HepG2 (cell line): ENCODE measurements around the gene ZFYVE26. TPM values are rescaled to one million over a fixed set of nuclear protein-coding genes. Genes with fewer than 3 reads are reported as not detected.

Source experiments
- ATAC-seq: fragments of 200-7000 bp; cut with Tn5 transposase; 3 replicates; pipeline ENCODE4 v1.9.1; 2020; ENCODE audit warnings: mild to moderate bottlenecking, moderate library complexity
- BruUV-seq: library from RNA; stranded (reverse); fragments of 400-500 nt; replicated peaks from 2 replicates; lab custom pipeline; 2021; lab: Mats Ljungman, UMichigan
- CTCF ChIA-PET: fragments of 300-600 bp; formaldehyde crosslinking; extraction: SDS; loops from one replicate; lab custom pipeline; 2021; ENCODE audit warnings: low total read pairs, inconsistent platforms, low intra/inter-chr PET ratio; lab: Yijun Ruan, JAX
- POLR2A ChIA-PET: fragments of 350-600 bp; sonication (Branson Sonifier 250); formaldehyde crosslinking; loops from one replicate; lab custom pipeline; 2020; ENCODE audit warnings: antibody characterized with exemption, inconsistent platforms; lab: Yijun Ruan, JAX
- DNase-seq: peaks from one replicate; pipeline ENCODE4 v3.0.0-alpha.2; 2015; ENCODE audit warnings: low spot score
- FAIRE-seq: peaks from 3 replicates; lab custom pipeline; 2011; peaks lifted over from hg19 to GRCh38; lab: Jason Lieb, UNC
- H2AFZ ChIP-seq: one replicate; pipeline ENCODE4 v1.6.1; 2011; ENCODE audit warnings: low read length, inconsistent platforms
- H3K27ac ChIP-seq: fragments of 300-600 bp; 3 replicates; pipeline ENCODE4 v1.8.0; 2011; ENCODE audit warnings: mixed run types, mild to moderate bottlenecking, mixed read lengths, low read length, inconsistent platforms; ENCODE audit not compliant: insufficient read depth; ENCODE audit errors: extremely low read length
- H3K27me3 ChIP-seq, 2 experiments: fragments of 200-600 bp in 1 of 2; 2 replicates in 1 of 2; 3 replicates in 1 of 2; pipeline versions ENCODE4 v1.6.0 to v1.8.0; 2011; ENCODE audit warnings: low read length in 2 of 2, mild to moderate bottlenecking in 2 of 2, moderate library complexity in 2 of 2, inconsistent platforms in 1 of 2; ENCODE audit not compliant: insufficient read depth in 2 of 2, control insufficient read depth in 1 of 2
- H3K36me3 ChIP-seq, 2 experiments: fragments of 200-600 bp in 1 of 2; replicated peaks in 1 of 2; 2 replicates in 1 of 2; 3 replicates in 1 of 2; pipeline versions ENCODE4 v1.5.1 to v1.8.0; 2011; ENCODE audit warnings: low read length in 2 of 2, inconsistent platforms in 1 of 2; ENCODE audit not compliant: insufficient read depth in 2 of 2, control insufficient read depth in 1 of 2
- H3K4me1 ChIP-seq: 2 replicates; pipeline ENCODE4 v1.5.1; 2012; ENCODE audit warnings: low read length, inconsistent platforms; ENCODE audit not compliant: insufficient read depth
- H3K4me2 ChIP-seq: 2 replicates; pipeline ENCODE4 v1.6.0; 2011; ENCODE audit warnings: low read depth, low read length, inconsistent platforms
- H3K4me3 ChIP-seq, 3 experiments: fragments of 200-600 bp in 1 of 3; sonication (generic), shearing (Covaris generic) in 1 of 3; replicated peaks in 1 of 3; 2 replicates each; pipeline ENCODE4 v1.5.1; 2011 to 2016; ENCODE audit warnings: low read length in 3 of 3, inconsistent platforms in 2 of 3, low read depth in 2 of 3, mild to moderate bottlenecking in 2 of 3, control low read depth in 1 of 3, mixed read lengths in 1 of 3; ENCODE audit not compliant: insufficient read depth in 1 of 3
- H3K79me2 ChIP-seq: one replicate; pipeline ENCODE4 v1.6.1; 2011; ENCODE audit warnings: low read length, inconsistent platforms; ENCODE audit not compliant: insufficient read depth
- H3K9ac ChIP-seq: 2 replicates; pipeline ENCODE4 v1.6.0; 2011; ENCODE audit warnings: mild to moderate bottlenecking, low read depth, low read length, inconsistent platforms; ENCODE audit not compliant: insufficient read depth
- H3K9me3 ChIP-seq: 2 replicates; pipeline ENCODE4 v1.5.1; 2012; ENCODE audit warnings: mild to moderate bottlenecking, low read length
- H4K20me1 ChIP-seq: 2 replicates; pipeline ENCODE4 v1.6.0; 2011; ENCODE audit warnings: inconsistent platforms, mild to moderate bottlenecking, low read length, moderate library complexity; ENCODE audit not compliant: insufficient read depth
- CCAR2 ChIP-seq: fragments of 200-400 bp; formaldehyde crosslinking; optimal IDR thresholded peaks from 2 replicates; pipeline ENCODE3; 2018; ENCODE audit warnings: low read depth, mild to moderate bottlenecking, low read length, moderate library complexity
- CREM ChIP-seq, 2 experiments: sonication (generic) in 1 of 2; formaldehyde crosslinking in 1 of 2; IDR thresholded peaks; 2 replicates each; pipeline versions ENCODE4 v1.4.0 to v1.6.1; 2016 to 2020; ENCODE audit warnings: antibody characterized with exemption in 1 of 2, mild to moderate bottlenecking in 1 of 2, missing genetic modification reagents in 1 of 2
- HOXA5 ChIP-seq: sonication (generic); formaldehyde crosslinking; IDR thresholded peaks from 2 replicates; pipeline ENCODE4 v1.4.0; 2020; ENCODE audit warnings: missing genetic modification reagents
- POLR2AphosphoS2 ChIP-seq: IDR thresholded peaks from 2 replicates; pipeline ENCODE4 v1.6.1; 2011; ENCODE audit warnings: low read depth, low read length, improper control_type of control experiment
- RAD21 ChIP-seq: fragments of 450-650 bp; formaldehyde crosslinking; IDR thresholded peaks from 2 replicates; pipeline ENCODE4 v1.5.0; 2020; ENCODE audit warnings: mild to moderate bottlenecking
- RFX1 ChIP-seq: fragments of 450-650 bp; IDR thresholded peaks from 2 replicates; pipeline ENCODE4 v1.6.1; 2017
- RNF2 ChIP-seq: fragments of 450-650 bp; conservative IDR thresholded peaks from 2 replicates; pipeline ENCODE4 v1.6.1; 2016; ENCODE audit warnings: low read depth
- THAP11 ChIP-seq: IDR thresholded peaks from 2 replicates; pipeline ENCODE4 v1.6.1; 2016; ENCODE audit warnings: missing biosample characterization, missing genetic modification reagents
- TOE1 ChIP-seq: sonication (generic); formaldehyde crosslinking; IDR thresholded peaks from 2 replicates; pipeline ENCODE4 v1.4.0; 2020; ENCODE audit warnings: mild to moderate bottlenecking, missing genetic modification reagents
- ZFP62 ChIP-seq: sonication (generic); formaldehyde crosslinking; IDR thresholded peaks from 2 replicates; pipeline ENCODE4 v1.4.0; 2020; ENCODE audit warnings: missing genetic modification reagents
- ZNF207 ChIP-seq: fragments of 450-650 bp; IDR thresholded peaks from 2 replicates; pipeline ENCODE4 v1.6.1; 2016; ENCODE audit warnings: antibody characterized with exemption, borderline replicate concordance
- WGBS: methylation state at CpG from one replicate; pipeline ENCODE4 v1.1.6; 2017; ENCODE audit warnings: low lambda C conversion rate; 5-methylcytosine and 5-hydroxymethylcytosine counted together
- in situ Hi-C: cut with HindIII; loops from 2 replicates; pipeline ENCODE4 v1.10.0; 2017; ENCODE audit warnings: low pct_unique_long_range_greater_than_20kb; ENCODE audit not compliant: extremely low pct_ligation_motif_present
- intact Hi-C: fragments of 100-400 bp; cut with micrococcal nuclease; formaldehyde crosslinking; loops from one replicate; pipeline ENCODE4 v1.10.0; 2022; ENCODE audit not compliant: unreplicated experiment
- polyA plus RNA-seq, 8 experiments: library from polyadenylated mRNA; depleted of rRNA in 3 of 8; stranded (reverse) in 7 of 8; unstranded in 1 of 8; fragments of >200 nt; fragmentation: Illumina TruSeq in 4 of 8; extraction: Trizol in 4 of 8; gene quantifications; 2 replicates each; pipeline versions ENCODE4 v1.2.1 to v1.2.3, GENCODE V29; 2011 to 2016; ENCODE audit warnings: low read depth in 4 of 8, missing spikeins in 1 of 8, mixed read lengths in 1 of 8; ENCODE audit not compliant: insufficient read depth in 1 of 8
- total RNA-seq, 5 experiments: library from RNA; depleted of rRNA; stranded (reverse); fragments of >200 nt; fragmentation: Illumina TruSeq; extraction: Trizol; gene quantifications; 2 replicates each; pipeline ENCODE4 v1.2.3, GENCODE V29; 2016; ENCODE audit warnings: low read depth in 1 of 5
- TF ChIP-seq, protein P1 (sequence below): sonication (generic); formaldehyde crosslinking; IDR thresholded peaks from 2 replicates; pipeline ENCODE4 v1.5.1; 2020; ENCODE audit warnings: missing genetic modification reagents, mild to moderate bottlenecking, borderline replicate concordance
- TF ChIP-seq, protein P2 (sequence below): sonication (generic); formaldehyde crosslinking; IDR thresholded peaks from 2 replicates; pipeline ENCODE4 v1.4.0; 2020; ENCODE audit warnings: mild to moderate bottlenecking, missing genetic modification reagents
- TF ChIP-seq, protein P3 (sequence below): sonication (generic); formaldehyde crosslinking; IDR thresholded peaks from 2 replicates; pipeline ENCODE4 v1.4.0; 2020; ENCODE audit warnings: mild to moderate bottlenecking, missing genetic modification reagents, borderline replicate concordance

Gene ZFYVE26
- total and polyA plus RNA-seq, 2 of the 13 experiments (the other 11 are each of a cell fraction or from before 2014, with no cell fraction given) = 13.6 to 16.4 TPM

GRCh38 chr14:67821121-67821520, 4.7 kb upstream of the ZFYVE26 start (continued):
- TF ChIP-seq, protein P1, sequence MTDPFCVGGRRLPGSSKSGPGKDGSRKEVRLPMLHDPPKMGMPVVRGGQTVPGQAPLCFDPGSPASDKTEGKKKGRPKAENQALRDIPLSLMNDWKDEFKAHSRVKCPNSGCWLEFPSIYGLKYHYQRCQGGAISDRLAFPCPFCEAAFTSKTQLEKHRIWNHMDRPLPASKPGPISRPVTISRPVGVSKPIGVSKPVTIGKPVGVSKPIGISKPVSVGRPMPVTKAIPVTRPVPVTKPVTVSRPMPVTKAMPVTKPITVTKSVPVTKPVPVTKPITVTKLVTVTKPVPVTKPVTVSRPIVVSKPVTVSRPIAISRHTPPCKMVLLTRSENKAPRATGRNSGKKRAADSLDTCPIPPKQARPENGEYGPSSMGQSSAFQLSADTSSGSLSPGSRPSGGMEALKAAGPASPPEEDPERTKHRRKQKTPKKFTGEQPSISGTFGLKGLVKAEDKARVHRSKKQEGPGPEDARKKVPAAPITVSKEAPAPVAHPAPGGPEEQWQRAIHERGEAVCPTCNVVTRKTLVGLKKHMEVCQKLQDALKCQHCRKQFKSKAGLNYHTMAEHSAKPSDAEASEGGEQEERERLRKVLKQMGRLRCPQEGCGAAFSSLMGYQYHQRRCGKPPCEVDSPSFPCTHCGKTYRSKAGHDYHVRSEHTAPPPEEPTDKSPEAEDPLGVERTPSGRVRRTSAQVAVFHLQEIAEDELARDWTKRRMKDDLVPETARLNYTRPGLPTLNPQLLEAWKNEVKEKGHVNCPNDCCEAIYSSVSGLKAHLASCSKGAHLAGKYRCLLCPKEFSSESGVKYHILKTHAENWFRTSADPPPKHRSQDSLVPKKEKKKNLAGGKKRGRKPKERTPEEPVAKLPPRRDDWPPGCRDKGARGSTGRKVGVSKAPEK = no peak
- TF ChIP-seq ZNF207 (no peak), RAD21 (CRISPR knock-in tag) (no peak), CCAR2 (no peak), POLR2AphosphoS2 (no peak), CREM (IDR thresholded peaks at IDR 0.05) (no peak), CREM (CRISPR knock-in tag; IDR thresholded peaks at IDR 0.05) (no peak)

DNA sequence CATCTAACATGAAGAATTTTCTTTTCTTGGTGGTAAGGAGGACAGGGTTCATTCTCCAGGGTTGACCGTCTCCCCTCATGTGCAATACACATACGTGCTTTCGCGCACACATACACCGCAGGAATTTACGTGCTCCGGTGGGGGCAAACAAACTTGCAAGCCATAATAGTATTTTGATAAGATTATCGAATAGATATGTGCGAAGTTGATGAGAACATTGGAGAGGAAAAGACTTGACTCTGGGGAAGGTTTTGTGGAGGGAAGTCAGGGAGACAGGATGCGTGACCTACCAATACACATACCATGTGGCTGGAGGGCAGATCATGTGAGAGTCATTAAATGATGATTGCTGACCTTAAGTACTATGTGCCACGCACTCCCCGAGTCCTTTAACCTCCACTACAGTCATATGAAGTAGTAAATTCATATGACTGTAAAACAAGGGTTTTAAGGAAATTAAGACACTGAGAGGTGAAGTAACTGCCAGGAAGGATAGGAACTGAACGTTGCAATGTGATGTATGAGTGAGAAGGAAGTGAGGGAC, 4.1 kb upstream of the ZFYVE26 start:
- H3K4me1 ChIP-seq = peaks cover 26% of the 10 kb centered on the region
- no peaks in the 10 kb centered on the region for H4K20me1 ChIP-seq
- no peak for FAIRE-seq
- peak; percentile 13 for ATAC-seq
- intact Hi-C loops = no loop called here
- no peaks in the 10 kb centered on the region; a peak in 1 of 5 replicates for H3K27me3 ChIP-seq
- peak overlapping the region; percentile 94 for H2AFZ ChIP-seq
- H3K79me2 ChIP-seq = peaks cover 8% of the 10 kb centered on the region
- BruUV-seq = no TSS peak
- peak; percentile 12 for DNase-seq
- peak overlapping the region; percentile 76 for H3K9ac ChIP-seq
- no peaks in the 10 kb centered on the region; a peak in 1 of 5 replicates for H3K36me3 ChIP-seq
- H3K4me3 ChIP-seq = peak overlapping the region; percentile 84 to 92 (median 85)
- peak overlapping the region; percentile 78 for H3K4me2 ChIP-seq
- 6% methylated on average over 13 of the region's 13 CpGs for WGBS
- H3K9me3 ChIP-seq = no peaks in the 10 kb centered on the region
- POLR2A ChIA-PET = no interaction called here
- in situ Hi-C loops = no loop called here
- H3K27ac ChIP-seq = peak overlapping the region; percentile 39
- CTCF ChIA-PET = no interaction called here
- TF ChIP-seq RFX1 = no peak
- TF ChIP-seq TOE1 (CRISPR knock-in tag) = no peak
- TF ChIP-seq, protein P2, sequence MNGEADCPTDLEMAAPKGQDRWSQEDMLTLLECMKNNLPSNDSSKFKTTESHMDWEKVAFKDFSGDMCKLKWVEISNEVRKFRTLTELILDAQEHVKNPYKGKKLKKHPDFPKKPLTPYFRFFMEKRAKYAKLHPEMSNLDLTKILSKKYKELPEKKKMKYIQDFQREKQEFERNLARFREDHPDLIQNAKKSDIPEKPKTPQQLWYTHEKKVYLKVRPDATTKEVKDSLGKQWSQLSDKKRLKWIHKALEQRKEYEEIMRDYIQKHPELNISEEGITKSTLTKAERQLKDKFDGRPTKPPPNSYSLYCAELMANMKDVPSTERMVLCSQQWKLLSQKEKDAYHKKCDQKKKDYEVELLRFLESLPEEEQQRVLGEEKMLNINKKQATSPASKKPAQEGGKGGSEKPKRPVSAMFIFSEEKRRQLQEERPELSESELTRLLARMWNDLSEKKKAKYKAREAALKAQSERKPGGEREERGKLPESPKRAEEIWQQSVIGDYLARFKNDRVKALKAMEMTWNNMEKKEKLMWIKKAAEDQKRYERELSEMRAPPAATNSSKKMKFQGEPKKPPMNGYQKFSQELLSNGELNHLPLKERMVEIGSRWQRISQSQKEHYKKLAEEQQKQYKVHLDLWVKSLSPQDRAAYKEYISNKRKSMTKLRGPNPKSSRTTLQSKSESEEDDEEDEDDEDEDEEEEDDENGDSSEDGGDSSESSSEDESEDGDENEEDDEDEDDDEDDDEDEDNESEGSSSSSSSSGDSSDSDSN = no peak
- no peak for TF ChIP-seq HOXA5 (CRISPR knock-in tag)
- TF ChIP-seq THAP11 = no peak
- TF ChIP-seq RNF2 = no peak
- TF ChIP-seq, protein P3, sequence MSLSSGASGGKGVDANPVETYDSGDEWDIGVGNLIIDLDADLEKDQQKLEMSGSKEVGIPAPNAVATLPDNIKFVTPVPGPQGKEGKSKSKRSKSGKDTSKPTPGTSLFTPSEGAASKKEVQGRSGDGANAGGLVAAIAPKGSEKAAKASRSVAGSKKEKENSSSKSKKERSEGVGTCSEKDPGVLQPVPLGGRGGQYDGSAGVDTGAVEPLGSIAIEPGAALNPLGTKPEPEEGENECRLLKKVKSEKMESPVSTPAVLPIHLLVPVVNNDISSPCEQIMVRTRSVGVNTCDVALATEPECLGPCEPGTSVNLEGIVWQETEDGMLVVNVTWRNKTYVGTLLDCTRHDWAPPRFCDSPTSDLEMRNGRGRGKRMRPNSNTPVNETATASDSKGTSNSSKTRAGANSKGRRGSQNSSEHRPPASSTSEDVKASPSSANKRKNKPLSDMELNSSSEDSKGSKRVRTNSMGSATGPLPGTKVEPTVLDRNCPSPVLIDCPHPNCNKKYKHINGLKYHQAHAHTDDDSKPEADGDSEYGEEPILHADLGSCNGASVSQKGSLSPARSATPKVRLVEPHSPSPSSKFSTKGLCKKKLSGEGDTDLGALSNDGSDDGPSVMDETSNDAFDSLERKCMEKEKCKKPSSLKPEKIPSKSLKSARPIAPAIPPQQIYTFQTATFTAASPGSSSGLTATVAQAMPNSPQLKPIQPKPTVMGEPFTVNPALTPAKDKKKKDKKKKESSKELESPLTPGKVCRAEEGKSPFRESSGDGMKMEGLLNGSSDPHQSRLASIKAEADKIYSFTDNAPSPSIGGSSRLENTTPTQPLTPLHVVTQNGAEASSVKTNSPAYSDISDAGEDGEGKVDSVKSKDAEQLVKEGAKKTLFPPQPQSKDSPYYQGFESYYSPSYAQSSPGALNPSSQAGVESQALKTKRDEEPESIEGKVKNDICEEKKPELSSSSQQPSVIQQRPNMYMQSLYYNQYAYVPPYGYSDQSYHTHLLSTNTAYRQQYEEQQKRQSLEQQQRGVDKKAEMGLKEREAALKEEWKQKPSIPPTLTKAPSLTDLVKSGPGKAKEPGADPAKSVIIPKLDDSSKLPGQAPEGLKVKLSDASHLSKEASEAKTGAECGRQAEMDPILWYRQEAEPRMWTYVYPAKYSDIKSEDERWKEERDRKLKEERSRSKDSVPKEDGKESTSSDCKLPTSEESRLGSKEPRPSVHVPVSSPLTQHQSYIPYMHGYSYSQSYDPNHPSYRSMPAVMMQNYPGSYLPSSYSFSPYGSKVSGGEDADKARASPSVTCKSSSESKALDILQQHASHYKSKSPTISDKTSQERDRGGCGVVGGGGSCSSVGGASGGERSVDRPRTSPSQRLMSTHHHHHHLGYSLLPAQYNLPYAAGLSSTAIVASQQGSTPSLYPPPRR (CRISPR knock-in tag) = 0 out of 2 replicates have a peak, but pooled peaks have one; percentile 26
- no peak for TF ChIP-seq ZFP62
